ENCODE measurements around the gene MRPL42. TPM values are rescaled to one million over a fixed set of nuclear protein-coding genes. Genes with fewer than 3 reads are reported as not detected.

The MRPL42 gene
- total and polyA plus RNA-seq, 2 of the 4 experiments (the other 2 are of a cell fraction), result 64.2 to 90.7 TPM

- WGBS, 2 experiments (ENCODE audit: extremely low coverage in 2 of 2, insufficient read length in 1 of 2), result no CpG with 5 or more reads among the region's 4 CpGs
- CTCF ChIA-PET, result no interaction called here
- H3K9me1 ChIP-seq (ENCODE audit: insufficient read depth, low read length), result no peaks in the 10 kb centered on the region
- no peaks in the 10 kb centered on the region for H4K20me1 ChIP-seq (ENCODE audit: insufficient read depth, low read length)
- H3K4me3 ChIP-seq (ENCODE audit: insufficient read depth, low read depth, low read length), result no peak overlapping the region
- H4K91ac ChIP-seq (ENCODE audit: insufficient read depth, low read depth, low read length), result no peak overlapping the region
- no peak overlapping the region for H4K8ac ChIP-seq (ENCODE audit: low read depth in 2 of 2, low read length in 2 of 2)
- H2AK9ac ChIP-seq (replicated peaks; ENCODE audit: low read depth, low read length, poor library complexity), result no peak overlapping the region
- no peak overlapping the region for H2BK15ac ChIP-seq (ENCODE audit: low read depth, low read length)
- TF ChIP-seq MAZ (IDR thresholded peaks at IDR 0.05; ENCODE audit: borderline replicate concordance, low read depth, low read length), result no peak
- no peak for TF ChIP-seq POLR2A (IDR thresholded peaks at IDR 0.05; ENCODE audit: low read depth, low read length)
- TF ChIP-seq MXI1 (IDR thresholded peaks at IDR 0.05; ENCODE audit: borderline replicate concordance, low read depth, low read length), result no peak
- no peak for TF ChIP-seq NFE2L2 (IDR thresholded peaks at IDR 0.05; ENCODE audit: low read depth, low read length)
- no peak for TF ChIP-seq SMC3 (IDR thresholded peaks at IDR 0.05; ENCODE audit: low read depth, low read length)
- TF ChIP-seq BHLHE40 (IDR thresholded peaks at IDR 0.05; ENCODE audit: low read depth, low read length), result no peak
- no peak for TF ChIP-seq FOS (IDR thresholded peaks at IDR 0.05; ENCODE audit: low read depth, low read length)
- TF ChIP-seq CTCF (conservative IDR thresholded peaks at IDR 0.05; ENCODE audit: low read depth, low read length), result no peak
- no peak for TF ChIP-seq RAD21 (IDR thresholded peaks at IDR 0.05; ENCODE audit: low read length)
- TF ChIP-seq USF2 (IDR thresholded peaks at IDR 0.05; ENCODE audit: low read depth, low read length), result no peak
- TF ChIP-seq MAFK (IDR thresholded peaks at IDR 0.05; ENCODE audit: low read depth, low read length), result no peak
- no peak for TF ChIP-seq RCOR1 (IDR thresholded peaks at IDR 0.05; ENCODE audit: insufficient replicate concordance, low read length)
- no peak for TF ChIP-seq CEBPB (IDR thresholded peaks at IDR 0.05; ENCODE audit: low read depth, low read length)
- TF ChIP-seq RFX5 (IDR thresholded peaks at IDR 0.05; ENCODE audit: low read depth, low read length), result no peak
- no peak for TF ChIP-seq CHD1 (IDR thresholded peaks at IDR 0.05; ENCODE audit: low read depth, low read length)
- no peak for TF ChIP-seq ELK1 (IDR thresholded peaks at IDR 0.05; ENCODE audit: borderline replicate concordance, low read depth, low read length)
- no peak overlapping the region for H3K9ac ChIP-seq (ENCODE audit: low read depth, low read length)
- no peak overlapping the region for H3K14ac ChIP-seq (replicated peaks; ENCODE audit: low read depth, low read length)
- intact Hi-C loops (cut with micrococcal nuclease), result no loop called here
- POLR2A ChIA-PET (ENCODE audit: unreplicated experiment), result no interaction called here
- no peak overlapping the region for H3K18ac ChIP-seq (ENCODE audit: low read depth, low read length)
- dilution Hi-C loops (cut with HindIII; ENCODE audit: low sequenced_read_pairs, unreplicated experiment), result no loop called here
- H3K27ac ChIP-seq (ENCODE audit: insufficient read depth, low read length), result no peak overlapping the region
- H3K9me3 ChIP-seq (ENCODE audit: control insufficient read depth, insufficient read depth, low read length), result no peaks in the 10 kb centered on the region
- H3K79me1 ChIP-seq (ENCODE audit: low read depth in 1 of 2, low read length in 2 of 2), result no peaks in the 10 kb centered on the region
- peaks cover 3% of the 10 kb centered on the region; the same call in 1 of the 2 replicates for H3K4me1 ChIP-seq (ENCODE audit: control insufficient read depth, insufficient read depth, low read length)
- no peak overlapping the region for H2AK5ac ChIP-seq (ENCODE audit: low read depth, low read length)
- no peak overlapping the region for H3K4ac ChIP-seq (ENCODE audit: low read depth, low read length)
- H2BK5ac ChIP-seq (ENCODE audit: low read depth, low read length, poor library complexity, severe bottlenecking), result no peak overlapping the region
- no peak overlapping the region for H4K5ac ChIP-seq (ENCODE audit: low read depth, low read length)
- in situ Hi-C loops (cut with MboI; ENCODE audit: low sequenced_read_pairs), result no loop called here
- H3K23ac ChIP-seq (ENCODE audit: low read depth, low read length), result no peak overlapping the region
- H3K36me3 ChIP-seq (ENCODE audit: control insufficient read depth, insufficient read depth, low read length), result no peaks in the 10 kb centered on the region
- H2AFZ ChIP-seq (replicated peaks; ENCODE audit: low read length, poor library complexity), result no peak overlapping the region
- H2BK120ac ChIP-seq (ENCODE audit: low read depth, low read length), result no peak overlapping the region
- no peak for ATAC-seq (ENCODE audit: low read depth)
- no peaks in the 10 kb centered on the region for H3K27me3 ChIP-seq (ENCODE audit: control insufficient read depth, insufficient read depth, low read length)
- no peak overlapping the region for H3K4me2 ChIP-seq (ENCODE audit: low read depth, low read length)
- H2BK20ac ChIP-seq (ENCODE audit: low read depth, low read length), result no peak overlapping the region
- no peak for DNase-seq
- no TSS peak for BruUV-seq (replicated peaks)
- no peak overlapping the region for H3K56ac ChIP-seq (ENCODE audit: extremely low read depth, insufficient read depth, low read length)
Measured at GRCh38 chr12:93539821-93540220, 72.5 kb downstream of the MRPL42 start.
